HG02642 (cell line): ENCODE data around the gene HILPDA.
A peak's percentile ranks its signal among the peaks of the same experiment; 100 is the strongest.

ENCODE experiments used
- ATAC-seq: cut with Tn5 transposase; IDR thresholded peaks from one replicate; pipeline ENCODE4 v1.9.1; 2021; ENCODE audit warnings: mild to moderate bottlenecking; ENCODE audit not compliant: unreplicated experiment, poor library complexity

Gene HILPDA

GRCh38 chr7:128455543-128456254 is at the start of gene HILPDA:
Gene HILPDA (plus strand): TSS chr7:128455878. CDS start chr7:128457269, 1,391 bp downstream.
- ATAC-seq = peak; percentile 91

GRCh38 chr7:128406314-128407232 is 49.1 kb upstream of the HILPDA start:
- no peak for ATAC-seq

GRCh38 chr7:128407233-128407589 is 48.5 kb upstream of the HILPDA start:
- no peak for ATAC-seq

- no peak for ATAC-seq
Observed at GRCh38 chr7:128407751-128408708, 47.6 kb upstream of the HILPDA start.

- ATAC-seq = no peak
Observed at GRCh38 chr7:128408709-128409595, 46.7 kb upstream of the HILPDA start.

- ATAC-seq = peak; percentile 83
Observed at GRCh38 chr7:128409596-128410450, 45.9 kb upstream of the HILPDA start, which contains the start of gene IMPDH1. Gene IMPDH1 (minus strand): TSS chr7:128409982. CDS start chr7:128409901, 81 bp downstream.

GRCh38 chr7:128410451-128410753 is 45.3 kb upstream of the HILPDA start:
- no peak for ATAC-seq

- no peak for ATAC-seq
Observed at GRCh38 chr7:128415217-128415785, 40.4 kb upstream of the HILPDA start.

- no peak for ATAC-seq
Observed at GRCh38 chr7:128417071-128417470, 38.6 kb upstream of the HILPDA start.

- ATAC-seq = no peak
Observed at GRCh38 chr7:128419257-128419656, 36.4 kb upstream of the HILPDA start.

- ATAC-seq = no peak
Observed at GRCh38 chr7:128420773-128421172, 34.9 kb upstream of the HILPDA start.

GRCh38 chr7:128421384-128421783 is 34.3 kb upstream of the HILPDA start:
- no peak for ATAC-seq

- no peak for ATAC-seq
Observed at GRCh38 chr7:128422037-128422436, 33.6 kb upstream of the HILPDA start.

- ATAC-seq = no peak
Observed at GRCh38 chr7:128422842-128423241, 32.8 kb upstream of the HILPDA start.

- no peak for ATAC-seq
Observed at GRCh38 chr7:128424686-128425275, 30.9 kb upstream of the HILPDA start.

- no peak for ATAC-seq
Observed at GRCh38 chr7:128425850-128426249, 29.8 kb upstream of the HILPDA start.

- peak; percentile 44 for ATAC-seq
Observed at GRCh38 chr7:128427289-128427891, 28.3 kb upstream of the HILPDA start.
